C4-2B (cell line): Measurements from ENCODE around the gene SLC52A1.

ENCODE experiments used
- CTCF ChIP-seq: fragments of 450-650 bp; conservative IDR thresholded peaks from 2 replicates; pipeline ENCODE4 v1.5.1; 2017; ENCODE audit warnings: mild to moderate bottlenecking
- ZFX ChIP-seq: fragments of 450-650 bp; IDR thresholded peaks from 2 replicates; pipeline ENCODE4 v1.6.1; 2017

- TF ChIP-seq CTCF (no peak), ZFX (no peak)
Measured at GRCh38 chr17:5043524-5043923, 8.3 kb upstream of the SLC52A1 start.
